HG03045 (cell line): ENCODE results near the gene PTPRJ.

ENCODE experiments used
- ATAC-seq: cut with Tn5 transposase; IDR thresholded peaks from one replicate; pipeline ENCODE4 v1.9.1; 2021; ENCODE audit warnings: mild to moderate bottlenecking, moderate library complexity; ENCODE audit not compliant: unreplicated experiment

The PTPRJ gene

GRCh38 chr11:48087974-48088681 is 107.8 kb downstream of the PTPRJ start:
- no peak for ATAC-seq

DNA sequence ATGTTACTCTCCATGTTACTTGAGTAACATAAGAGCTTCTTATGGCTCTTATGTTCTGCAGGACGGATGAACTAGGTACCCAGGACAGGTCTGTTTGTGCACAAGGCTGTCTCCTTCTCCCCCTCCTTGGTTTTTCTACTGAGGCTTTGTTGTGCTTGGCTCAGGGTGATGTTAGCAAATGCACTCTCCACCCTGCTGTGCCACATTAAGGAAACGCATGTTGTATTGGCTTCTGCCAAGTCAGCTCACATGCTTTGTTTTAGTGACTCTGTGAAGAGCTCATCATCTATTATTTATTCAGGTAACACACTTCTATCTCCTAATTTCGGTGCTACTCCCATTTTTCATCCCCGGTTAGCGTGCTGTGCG is 108.3 kb downstream of the PTPRJ start:
- ATAC-seq, result no peak

- ATAC-seq, result no peak
Measured at GRCh38 chr11:48090174-48090573, 109.8 kb downstream of the PTPRJ start.

DNA sequence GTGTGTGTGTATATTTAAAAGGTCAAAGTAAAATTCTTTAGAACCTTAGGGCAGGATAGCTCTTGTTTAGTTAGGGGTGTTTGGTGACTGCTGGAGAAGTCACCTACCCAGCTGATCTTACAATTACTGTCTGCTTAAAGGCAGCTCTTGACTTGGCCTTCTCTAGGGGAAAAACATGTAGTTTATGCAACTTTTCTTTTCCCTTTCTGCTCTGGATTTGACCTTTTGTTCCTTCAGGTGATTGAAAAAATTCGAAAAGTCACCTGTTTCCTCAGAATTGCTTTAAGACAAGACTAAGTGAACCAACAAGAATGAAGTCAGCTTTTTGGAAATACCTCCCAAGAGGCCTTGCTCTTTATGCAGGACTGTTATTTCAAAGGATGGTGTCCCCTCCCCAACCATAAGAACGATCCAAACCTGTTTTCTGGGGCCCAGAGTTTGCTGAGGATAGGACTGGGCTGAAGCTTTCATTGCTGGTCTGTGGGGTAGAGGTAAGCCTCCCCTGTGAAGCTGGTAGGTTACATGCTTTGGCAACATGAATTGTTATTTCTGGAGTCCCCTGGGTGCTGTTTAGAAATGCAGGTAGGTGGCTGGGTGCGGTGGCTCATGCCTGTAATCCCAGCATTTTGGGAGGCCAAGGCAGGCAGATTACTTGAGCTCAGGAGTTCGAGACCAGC is 111.2 kb downstream of the PTPRJ start:
- ATAC-seq, result no peak

- ATAC-seq, result no peak
Measured at GRCh38 chr11:48093323-48093722, 113.0 kb downstream of the PTPRJ start.

DNA sequence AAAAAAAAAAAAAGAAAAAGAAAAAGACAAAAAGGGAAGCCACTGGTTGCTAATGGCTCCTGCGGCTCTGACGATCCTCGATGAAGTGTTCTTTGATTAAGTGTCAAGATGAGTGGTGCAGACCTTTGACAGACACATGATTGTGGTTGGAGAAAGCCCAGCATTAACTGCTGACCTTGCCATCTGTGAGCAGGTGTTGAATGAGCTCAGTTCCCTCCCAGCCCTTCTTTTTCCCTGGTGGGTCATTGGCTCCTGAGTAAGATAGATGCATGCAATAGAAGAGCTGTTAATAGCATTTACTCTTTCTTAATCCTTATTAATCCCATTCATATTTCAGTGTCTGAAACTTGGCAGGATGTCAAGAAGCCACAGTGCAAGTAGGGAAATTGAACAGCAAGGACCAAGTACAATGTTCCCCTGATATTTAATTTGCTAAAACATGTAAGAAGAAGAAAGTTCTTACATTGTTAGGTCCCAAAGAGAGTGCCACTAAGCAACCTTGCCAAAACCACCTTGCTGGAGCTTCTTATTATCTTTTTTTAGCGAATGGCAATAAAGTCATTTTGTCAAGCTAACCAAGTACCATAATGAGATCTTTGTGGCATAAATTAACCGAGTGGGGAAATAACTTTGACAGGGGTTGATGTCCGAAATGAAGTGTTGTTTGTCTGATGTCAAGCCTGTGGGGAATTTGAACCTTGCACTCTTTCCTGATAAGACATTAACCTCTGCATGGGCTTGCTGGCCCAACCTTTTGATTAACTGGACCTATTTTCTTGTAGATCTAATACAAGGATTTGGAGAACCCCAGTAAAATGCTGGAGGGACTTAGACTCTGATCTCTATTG is 113.7 kb downstream of the PTPRJ start:
- ATAC-seq, result no peak

DNA sequence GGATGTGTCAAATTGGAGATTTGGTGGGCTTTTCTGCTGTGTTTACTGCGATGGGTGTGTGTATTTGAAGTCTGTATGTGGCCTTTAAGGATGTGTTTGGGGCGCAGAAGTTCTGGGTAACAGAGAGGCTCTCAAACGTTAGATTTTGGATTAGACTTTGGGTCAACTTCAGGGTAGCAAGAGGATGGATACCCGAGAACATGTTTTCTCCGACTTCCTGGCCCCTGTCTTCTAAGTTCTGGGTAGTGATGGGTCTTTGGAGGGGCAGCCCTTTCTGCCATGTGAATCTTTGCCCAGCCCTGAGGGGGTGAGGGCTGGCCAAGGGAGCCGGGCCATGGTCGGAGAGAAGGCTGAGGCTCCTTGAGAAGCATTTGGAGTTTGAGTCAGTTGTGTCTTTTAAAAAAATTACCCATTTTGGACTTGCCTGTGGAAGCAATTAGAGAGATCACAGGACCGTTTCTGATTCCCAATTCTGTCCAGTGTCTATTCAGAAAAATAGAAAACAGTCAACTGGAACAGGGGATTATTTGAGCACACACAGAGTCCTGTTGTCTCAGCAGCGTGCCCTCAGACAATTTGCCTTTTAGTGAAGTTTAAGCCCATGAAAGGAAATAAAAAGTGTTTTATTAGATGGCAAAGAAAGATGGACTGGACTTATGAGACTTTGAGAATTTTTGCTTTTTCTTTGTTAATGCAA is 114.4 kb downstream of the PTPRJ start:
- ATAC-seq, result no peak

DNA sequence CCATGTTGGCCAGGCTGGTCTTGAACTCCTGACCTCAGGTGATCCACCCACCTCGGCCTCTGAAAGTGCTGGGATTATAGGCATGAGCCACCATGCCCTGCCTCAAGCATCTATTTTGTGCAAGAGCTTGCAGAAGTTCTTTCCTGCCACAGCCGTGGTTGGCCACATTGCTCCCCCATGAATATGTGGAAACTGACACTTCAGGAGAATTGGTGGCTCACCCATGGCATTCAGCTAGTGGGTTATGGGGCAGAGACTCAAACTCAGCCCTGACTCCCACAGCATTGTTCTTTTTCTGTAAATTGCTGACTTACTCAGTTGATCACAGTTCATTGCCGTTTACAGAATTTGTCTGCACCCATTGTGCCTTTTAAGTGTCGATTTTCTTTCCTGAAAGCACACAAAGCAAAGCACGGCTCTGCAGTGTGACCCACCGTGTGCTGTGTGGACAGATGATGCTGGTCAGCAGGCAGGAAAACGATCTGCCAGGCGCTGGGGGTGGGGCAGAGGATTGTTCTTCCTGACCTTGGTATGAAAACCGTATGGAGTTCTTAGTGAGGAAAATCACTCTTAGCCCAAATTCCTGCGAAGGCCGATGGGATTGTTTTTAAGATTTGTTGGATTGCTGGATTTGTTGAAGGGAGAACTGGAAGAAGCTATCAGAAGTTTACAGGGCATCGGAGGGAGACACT is 115.6 kb downstream of the PTPRJ start:
- no peak for ATAC-seq

- no peak for ATAC-seq
Measured at GRCh38 chr11:48096588-48097525, 116.5 kb downstream of the PTPRJ start.

GRCh38 chr11:48098024-48098423 is 117.7 kb downstream of the PTPRJ start:
- no peak for ATAC-seq

DNA sequence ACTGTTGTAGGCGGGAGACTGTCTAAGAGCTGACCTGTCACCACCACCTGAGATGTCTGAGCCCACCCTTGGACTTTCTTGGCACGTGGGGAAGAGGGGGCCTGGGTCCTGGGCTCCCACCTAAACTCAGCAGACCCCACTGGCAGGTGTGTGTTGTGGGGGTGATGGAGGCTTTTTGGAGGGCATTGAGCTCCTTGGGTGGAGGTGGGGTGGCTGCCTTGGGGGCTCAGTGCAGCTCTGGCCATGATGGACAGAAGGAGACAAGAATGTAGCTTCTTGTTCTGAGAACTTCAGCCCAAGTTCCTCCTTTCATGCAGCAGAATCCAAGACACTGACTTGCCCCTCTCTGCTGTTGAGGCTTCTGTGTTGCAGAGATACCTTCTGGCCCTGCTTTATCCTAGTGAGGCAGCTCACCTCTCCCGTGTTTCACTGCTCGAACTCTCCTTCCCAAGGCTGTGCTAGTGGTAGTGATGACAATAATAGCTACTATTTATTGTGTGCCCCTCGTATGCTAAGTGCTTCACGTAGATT is 119.6 kb downstream of the PTPRJ start:
- no peak for ATAC-seq

- ATAC-seq, result no peak
Measured at GRCh38 chr11:48101044-48101733, 120.8 kb downstream of the PTPRJ start.

DNA sequence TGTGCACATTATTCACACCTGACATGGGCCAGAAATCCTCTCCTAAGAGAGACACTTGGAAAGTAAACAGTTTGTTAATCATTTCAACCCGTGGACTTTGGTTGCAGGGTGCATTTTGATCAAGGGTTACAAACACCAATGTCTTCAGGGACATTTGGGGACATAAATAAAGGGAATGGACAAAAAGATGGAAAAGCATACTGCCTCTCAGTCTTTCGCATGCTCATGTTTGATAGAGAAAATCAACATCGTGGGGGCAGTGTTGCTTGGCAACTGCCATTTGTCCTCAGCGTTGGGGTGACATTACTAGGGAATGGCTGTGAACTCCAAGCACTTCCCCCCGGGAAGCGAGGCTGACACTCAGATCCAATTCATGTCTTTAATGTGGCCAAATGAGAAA is 121.6 kb downstream of the PTPRJ start:
- no peak for ATAC-seq

DNA sequence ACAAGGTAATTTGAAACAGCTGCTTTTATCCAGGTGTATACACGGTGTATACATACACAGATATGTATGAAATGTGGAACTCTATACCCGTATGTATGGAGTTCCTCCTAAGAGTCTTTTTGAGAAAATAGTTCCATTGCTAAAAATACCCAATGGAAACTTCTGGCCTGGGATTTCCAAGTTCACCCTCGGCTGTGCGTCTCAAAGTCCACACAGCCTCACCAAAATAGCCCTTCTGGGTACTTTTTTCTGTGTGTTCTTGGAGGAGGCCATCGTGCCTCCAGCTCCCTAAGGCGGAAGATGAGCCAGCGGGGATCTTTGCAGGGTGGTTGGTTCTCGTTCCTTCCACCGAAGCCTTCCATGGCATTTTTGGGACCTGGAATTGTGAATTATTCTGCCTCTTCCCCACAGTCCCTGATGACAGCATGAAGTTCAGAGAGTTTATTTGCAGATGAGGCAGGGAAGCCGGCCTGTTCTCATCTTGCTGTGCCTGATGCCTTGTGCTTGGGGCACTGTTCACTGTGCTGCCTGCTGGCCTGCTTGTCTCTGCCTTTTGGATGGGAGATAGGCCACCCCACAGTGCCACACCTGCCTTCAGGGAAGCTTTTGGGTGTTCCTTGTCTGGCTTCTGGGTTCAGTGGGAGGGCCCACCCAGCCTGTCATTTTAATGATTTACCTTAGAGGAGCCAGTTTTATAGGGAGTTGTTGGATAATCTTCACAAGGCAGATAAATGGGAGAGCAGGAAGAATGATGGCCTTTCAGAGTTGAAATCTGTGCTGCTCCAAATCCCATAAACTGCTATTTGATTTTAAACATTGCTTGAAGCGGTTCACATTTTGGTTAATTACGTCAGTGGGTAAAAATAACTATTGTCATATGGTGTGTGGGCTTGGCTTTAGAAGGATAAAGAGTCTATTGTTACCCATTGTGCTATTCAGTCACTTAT is 123.5 kb downstream of the PTPRJ start:
- no peak for ATAC-seq

DNA sequence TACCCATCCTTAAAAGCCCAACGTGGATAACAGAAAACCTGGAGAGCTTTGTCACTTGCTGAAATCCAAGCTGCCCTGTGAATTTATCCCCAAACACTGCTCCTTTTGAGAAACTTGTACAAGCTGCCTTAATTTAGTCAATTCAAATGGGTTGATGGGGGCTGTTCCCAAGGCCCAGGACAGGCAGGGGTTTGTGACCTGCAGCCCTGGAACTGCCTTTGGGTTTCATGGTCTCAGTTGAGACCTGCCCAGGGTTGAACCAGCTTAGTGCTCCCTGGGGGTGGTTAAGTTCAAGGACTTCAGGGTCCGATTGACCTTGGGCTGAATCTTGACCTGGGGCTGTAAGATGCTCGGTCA is 124.2 kb downstream of the PTPRJ start:
- ATAC-seq, result no peak

- ATAC-seq, result no peak
Measured at GRCh38 chr11:48105096-48105990, 125.0 kb downstream of the PTPRJ start.

DNA sequence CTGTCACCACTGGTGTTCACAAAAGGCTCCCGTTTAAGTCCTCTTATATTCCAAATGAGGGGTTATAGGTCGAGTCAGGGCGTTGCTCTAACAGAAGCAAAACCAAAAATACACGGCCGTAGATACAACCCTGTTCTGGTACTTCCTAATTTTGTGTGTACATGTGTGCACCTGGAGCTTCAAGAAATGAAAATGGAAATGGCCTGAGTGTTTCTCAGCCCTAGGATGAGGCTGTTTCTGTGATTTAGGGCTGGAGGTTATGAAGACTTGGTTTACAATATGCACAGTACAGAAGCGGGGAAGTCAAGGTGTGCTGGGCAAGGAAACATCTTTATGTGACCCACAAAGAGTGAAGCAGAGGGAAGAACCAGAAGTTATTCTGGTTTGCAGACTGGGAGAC is 125.8 kb downstream of the PTPRJ start:
- ATAC-seq, result no peak
